IPS DF 19.7 (cell line): ENCODE measurements around the gene ZNF79.

ENCODE experiments used
- DNase-seq: peaks from one replicate; pipeline ENCODE4 v3.0.0-alpha.2; 2013; ENCODE audit warnings: low read depth, low spot score

The ZNF79 gene

DNA sequence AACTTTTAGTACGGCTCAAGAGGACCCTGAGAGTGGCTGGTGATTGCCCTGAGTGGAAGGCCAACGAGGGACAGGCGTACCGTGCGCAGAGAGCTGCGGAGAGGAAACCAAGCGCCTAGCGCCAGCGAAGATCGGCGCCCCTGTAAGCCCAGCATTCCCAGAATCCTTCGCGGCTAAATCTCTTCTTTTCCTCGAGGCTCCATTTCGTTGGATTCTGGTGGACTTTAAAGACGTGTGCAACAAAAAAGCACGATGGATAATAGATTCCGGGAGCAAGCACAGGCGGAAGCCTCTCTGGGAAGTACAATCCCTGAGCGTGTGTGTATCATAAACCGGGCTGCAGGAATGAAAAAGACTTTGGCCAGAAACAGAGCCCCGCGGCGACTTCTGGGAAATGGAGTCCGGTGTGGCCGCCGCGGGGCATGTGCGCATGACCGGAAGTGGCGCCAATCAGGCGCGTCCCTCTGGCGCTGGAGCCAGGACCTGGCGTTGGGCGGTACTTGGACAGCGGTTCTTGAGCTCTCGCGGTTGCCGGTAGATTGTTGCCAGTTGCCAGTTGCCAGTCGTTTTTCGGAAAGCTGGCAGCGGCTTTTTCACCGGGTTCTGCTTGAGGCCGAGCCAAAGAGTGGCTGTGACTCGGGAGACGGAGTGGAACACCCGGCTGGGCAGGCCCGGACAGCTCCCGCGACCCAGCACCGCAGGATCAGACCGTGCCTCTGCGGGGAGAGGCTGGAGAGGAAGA, at the start of gene ZNF79:
ZNF79 (plus strand) TSS at position 449 of the 742 bp plus-strand sequence. CDS start 406 bp downstream, outside the sequence.
- DNase-seq, result peak; percentile 75

DNA sequence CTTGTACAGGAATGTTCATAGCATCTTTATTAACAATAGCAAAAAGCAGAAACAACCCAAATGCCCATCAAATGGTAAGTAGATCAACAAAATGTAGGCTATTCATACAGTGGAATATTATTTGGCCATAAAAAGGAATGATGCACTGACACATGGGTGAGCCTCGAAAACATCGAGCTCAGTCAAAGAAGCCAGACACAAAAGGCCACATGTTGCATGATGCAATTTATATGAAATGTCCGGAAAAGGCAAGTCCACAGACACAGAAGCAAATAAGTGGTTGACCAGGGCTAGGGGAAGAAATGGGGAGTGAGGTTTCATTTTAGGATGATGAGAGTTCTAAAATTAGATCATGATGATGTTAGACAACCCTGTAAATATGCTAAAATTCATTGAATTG, 43.7 kb upstream of the ZNF79 start:
- DNase-seq, result no peak

DNA sequence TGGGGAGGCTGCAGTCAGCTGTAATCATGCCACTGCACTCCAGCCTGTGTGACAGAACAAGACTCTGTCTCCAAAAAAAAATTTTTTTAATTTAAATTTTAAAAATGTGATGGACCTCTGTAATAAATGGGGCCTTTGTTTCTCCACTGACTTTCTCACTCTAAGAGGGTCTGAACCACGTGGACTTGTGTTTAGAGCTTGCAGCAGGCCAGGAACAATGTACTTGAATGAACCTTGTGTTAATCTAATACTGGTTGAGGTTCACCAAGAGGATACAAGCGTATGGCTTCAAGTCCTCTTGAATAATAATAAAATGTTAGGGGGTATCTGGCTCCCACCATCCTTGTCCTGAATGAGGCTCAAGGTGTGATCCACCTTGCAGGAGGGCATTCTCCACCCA, 41.6 kb upstream of the ZNF79 start:
- no peak for DNase-seq

DNA sequence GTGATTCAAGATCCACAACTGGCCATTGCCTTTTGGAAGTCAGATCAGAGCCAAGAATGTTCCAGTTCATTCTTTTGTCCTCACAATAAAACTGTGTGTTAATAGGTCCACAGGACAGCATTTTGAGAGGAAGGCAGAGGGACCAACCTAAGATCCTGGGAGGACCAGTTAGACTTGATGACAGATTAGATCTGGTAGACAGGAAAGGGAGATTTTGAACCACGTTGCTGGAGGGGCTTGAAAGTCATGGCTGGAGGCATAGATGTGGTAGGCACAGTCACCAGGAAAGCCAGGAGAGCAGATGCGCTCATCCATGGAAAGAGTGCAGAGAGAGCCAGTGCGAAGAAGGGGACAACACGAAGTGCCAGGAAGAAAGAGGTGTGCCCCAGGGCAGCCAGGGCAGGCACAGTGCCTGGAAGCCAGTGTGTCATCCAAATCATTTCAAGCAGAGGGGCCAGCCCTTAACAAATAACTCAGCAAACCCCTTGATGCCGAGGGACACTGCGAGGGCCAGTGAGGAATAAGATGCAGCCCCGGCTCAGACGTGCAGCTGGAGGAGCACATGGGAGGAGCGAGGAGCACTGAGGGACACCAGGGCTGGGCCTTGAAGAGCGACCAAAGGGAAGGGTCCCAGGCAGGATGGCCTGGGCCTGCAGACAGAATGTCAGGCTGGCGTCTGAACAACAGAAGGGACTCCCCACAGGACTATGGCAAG, 40.0 kb upstream of the ZNF79 start:
- DNase-seq, result no peak

DNA sequence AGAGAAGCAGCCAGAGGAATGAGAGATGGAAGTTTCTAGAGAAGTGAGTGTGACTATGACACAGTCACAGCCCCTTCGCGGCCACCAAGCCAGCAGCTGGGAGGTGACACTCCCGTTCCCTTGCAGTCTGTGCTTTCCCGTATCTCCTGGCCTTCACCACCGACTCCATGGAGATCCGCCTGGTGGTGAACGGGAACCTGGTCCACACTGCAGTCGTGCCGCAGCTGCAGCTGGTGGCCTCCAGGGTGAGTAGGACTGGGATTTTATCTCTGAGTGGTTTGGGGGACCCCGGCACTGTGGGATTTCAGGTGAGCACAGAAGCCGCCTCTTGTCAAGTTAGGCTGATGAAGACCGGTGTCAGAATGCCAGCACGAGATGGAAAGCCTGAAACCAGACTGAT, 39.3 kb upstream of the ZNF79 start:
- no peak for DNase-seq

DNA sequence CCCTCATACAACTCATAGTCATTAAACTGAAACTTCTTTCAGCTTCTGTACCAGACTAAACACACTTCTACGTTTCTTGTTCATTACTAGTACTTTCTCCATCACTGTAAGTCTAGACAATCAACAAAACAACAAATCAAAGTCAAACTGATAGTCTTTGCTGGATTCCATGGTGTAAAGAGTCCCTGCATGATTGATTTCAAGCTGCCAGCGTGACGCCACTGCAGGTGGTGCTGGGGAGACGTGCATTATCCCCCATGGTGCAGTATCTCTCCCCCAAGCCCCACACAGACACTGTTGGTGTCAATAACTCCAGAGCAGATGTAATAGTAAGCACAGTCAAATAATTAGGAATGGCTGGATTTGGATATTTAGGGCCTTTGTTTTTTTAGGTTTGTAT, 37.9 kb upstream of the ZNF79 start:
- no peak for DNase-seq

DNA sequence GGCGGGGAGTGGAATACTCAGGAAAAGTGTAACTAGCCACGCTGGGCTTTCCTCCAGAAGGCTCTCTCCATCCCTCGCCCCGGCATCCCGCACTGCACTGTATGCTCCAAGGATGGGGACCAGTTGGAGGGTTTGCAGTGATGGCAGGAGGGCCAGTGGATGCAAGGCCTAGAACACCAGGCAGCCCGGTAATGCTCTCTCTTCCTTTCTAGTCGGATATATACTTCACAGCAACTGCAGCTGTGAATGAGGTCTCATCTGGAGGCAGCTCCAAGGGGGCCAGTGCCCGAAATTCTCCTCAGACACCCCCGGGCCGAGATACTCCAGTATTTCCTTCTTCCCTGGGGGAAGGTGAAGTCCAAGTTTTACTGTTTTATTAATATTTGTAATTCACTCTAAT, 37.2 kb upstream of the ZNF79 start:
- DNase-seq, result no peak

DNA sequence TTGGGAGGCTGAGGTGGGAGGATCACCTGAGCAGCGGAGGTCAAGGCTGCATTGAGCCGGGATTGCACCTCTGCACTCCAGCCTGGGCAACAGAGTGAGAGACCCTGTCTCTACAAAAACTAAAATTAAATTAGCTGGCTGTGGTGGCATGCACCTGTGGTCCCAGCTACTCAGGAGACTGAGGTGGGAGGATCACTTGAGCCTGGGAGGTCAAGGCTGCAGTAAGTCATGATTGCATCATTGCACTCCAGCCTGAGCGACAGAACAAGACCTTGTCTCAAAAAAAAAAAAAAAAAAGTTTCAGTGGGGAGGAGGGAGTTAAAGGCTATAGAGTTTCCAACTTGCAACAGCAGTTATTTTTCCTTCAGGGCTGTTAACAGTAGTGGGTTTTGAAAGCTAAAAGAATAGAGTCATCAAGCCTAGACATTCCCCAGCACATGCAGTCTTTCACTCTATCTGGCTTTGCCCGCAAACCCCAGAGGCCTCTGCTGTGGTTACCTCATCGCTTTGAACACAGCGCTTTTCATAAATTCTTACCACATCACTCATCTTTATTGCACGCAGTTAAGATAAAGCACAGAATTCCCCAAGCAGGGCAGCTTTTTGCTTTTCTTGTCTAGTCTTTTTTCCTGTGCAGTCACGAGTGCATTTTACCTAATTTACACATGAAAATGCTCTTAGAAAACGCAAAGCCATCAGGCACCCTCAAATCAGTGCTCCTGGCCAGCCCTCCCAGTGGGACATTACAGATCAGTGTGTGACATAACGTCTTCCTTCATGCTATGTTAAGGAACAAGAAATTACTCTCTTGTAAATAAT, 35.9 kb upstream of the ZNF79 start:
- DNase-seq, result no peak

DNA sequence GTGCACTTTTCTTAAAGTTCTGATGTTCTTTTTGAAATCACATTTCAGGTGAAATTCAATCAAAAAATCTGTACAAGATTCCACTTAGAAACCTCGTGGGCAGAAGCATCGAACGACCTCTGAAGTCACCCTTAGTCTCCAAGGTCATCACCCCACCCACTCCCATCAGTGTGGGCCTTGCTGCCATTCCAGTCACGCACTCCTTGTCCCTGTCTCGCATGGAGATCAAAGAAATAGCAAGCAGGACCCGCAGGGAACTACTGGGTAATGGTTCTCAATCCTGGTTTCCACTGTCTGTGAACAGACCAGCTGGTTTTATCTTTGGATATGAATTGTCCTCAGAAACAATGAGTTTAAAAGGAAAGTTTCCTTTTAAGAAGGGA, 35.3 kb upstream of the ZNF79 start:
- no peak for DNase-seq

DNA sequence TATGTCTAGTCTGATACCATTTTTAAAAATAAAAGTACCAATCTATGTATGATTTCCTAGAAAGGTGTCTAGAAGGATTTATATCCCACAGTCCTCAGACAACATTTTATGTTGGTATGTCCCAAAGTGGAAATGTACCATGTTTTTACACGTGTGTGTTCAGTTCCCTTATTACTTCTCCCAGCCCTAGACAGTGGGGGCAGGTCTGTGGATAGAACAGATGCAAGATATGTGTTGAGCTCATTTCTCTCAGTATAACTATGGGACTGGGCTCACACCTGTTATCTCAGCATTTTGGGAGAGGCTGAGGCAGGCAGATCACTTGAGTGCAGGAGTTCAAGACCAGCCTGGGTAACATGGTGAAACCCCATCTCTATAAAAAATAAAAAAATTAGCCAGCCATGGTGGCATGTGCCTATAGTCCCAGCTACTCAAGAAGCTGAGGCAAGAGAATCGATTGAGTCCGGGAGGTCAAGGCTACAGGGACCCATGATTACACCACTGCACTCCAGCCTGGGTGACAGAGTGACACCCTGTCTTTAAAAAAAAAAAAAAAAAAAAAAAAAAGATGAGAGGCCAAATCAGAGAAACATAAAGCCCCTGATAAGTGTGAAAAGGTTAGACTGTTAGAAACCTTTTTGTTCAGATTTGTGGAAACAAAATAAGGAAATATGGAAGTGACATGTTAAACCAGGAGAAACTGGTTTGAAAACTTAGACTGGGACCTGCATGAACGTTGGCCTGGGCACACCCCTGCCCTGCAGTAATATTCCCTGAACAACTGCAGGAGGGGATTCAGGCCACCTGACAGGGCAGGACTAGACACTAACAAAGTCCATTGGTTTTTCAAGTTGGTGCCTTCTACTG, 34.6 kb upstream of the ZNF79 start:
- no peak for DNase-seq

DNA sequence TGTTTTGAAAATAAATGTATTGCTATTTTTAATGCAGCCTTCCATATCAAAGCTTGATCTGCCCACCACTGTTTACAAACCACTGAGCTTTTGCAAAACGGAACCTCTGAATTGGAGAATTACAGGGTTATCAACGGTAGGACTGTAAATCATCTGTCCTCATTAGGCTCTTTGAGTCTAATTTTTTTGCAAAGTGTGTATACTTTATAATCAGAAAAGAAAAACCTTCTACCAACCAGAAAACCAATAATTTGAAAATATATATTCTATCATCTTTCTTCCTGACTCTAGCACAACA, 34.0 kb upstream of the ZNF79 start:
- no peak for DNase-seq

DNA sequence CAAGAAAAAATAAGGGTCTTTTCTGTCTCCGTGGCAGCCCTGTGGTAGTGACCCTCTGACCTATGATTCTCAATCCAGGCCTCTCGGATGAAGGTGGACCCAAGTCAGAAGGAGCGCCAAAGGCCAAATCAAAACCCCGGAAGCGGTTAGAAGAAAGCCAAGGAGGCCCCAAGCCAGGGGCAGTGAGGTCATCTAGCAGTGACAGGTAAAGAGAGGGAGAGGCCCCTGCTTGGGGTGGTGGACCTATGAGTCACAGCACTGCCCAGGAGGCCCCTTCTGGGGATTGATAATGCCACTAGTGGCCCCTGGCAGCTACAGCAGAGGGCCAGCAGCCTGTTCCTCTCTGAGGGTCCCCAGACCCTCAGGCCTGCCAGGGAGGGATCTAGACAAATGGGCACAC, 33.6 kb upstream of the ZNF79 start:
- no peak for DNase-seq

DNA sequence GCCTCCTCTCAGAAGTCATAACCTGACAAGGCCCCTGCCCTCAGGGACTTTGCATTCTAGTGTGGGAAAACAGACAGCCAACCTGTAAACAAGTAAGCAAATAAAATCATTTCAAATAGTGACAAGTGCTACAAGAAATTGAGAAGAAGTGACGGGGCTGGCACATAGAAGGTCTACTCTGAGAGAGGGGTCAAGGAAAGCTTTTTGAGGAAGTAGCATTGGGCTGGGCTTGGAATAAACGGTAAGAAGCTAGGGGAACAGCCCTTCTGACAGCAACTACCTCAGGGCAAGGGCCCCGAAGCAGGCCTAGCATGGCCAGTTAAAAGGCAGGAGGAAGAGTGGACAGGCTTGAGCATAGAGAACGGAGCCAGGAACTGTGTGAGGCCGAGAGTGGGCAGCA, 32.0 kb upstream of the ZNF79 start:
- DNase-seq, result no peak

DNA sequence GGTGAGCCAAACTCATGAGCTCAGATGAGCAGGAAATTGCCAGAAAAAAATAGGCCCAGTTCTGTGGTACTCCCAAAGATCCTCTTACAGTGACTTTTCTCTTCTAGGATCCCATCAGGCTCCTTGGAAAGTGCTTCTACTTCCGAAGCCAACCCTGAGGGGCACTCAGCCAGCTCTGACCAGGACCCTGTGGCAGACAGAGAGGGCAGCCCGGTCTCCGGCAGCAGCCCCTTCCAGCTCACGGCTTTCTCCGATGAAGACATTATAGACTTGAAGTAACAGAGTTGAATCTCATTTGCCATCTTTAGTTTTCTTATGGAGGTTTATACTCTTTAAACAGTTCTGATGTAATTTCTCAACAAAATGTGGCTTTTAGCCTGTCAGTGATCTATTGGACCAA, 31.2 kb upstream of the ZNF79 start:
- no peak for DNase-seq

DNA sequence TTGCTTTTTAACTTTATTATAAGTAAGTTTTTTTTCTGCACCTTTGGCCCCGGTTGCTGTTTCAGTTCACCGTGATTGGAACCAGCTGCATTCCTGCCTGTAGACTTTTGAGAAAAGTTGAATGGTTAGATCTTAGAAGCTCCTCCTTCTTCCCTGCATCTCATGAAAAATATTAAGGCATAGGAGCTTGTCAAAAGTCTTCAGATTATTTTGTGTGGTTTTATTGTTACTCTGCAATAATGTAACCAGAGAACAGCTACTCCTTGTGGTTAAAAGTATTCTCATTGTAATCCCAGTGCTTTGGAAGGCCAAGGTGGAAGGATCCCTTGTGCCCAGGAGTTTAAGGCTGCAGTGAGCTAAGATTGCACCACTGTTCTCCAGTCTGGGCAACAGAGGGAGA, 30.5 kb upstream of the ZNF79 start:
- DNase-seq, result no peak

DNA sequence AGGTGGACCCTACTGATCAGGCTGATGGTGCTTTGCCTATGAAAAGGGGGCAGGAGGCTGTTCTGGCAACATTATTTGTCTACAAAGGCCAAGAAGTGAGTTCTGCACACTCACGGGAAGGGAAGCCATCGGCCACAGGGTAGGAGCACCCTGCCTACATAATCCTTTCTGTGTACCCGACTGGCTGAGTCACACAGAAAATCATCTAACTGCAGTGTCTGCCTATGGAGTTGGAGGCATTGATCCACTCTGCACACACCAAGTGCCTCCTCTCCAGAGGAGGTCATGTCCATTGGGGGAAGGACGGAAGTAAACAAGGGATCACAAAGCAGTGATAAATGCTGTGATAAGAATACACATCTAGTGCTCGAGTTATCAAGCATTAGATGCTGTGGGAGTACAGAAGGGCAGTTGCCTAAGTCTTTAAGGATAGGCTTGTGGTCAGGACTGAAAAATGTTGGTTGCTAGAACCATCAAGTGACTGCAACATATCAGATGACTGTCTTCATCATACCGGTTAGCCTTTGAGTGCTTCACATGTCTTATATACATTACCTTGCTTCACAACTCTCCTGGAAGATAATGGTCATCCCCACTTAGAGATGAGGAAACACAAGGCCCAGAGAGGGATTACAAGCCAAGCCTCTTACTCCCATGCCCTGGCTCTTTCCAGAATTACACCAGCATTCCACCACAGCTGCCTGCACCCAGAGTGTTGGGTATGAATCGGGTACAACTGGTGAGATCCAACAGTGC, 28.5 kb upstream of the ZNF79 start:
- no peak for DNase-seq

DNA sequence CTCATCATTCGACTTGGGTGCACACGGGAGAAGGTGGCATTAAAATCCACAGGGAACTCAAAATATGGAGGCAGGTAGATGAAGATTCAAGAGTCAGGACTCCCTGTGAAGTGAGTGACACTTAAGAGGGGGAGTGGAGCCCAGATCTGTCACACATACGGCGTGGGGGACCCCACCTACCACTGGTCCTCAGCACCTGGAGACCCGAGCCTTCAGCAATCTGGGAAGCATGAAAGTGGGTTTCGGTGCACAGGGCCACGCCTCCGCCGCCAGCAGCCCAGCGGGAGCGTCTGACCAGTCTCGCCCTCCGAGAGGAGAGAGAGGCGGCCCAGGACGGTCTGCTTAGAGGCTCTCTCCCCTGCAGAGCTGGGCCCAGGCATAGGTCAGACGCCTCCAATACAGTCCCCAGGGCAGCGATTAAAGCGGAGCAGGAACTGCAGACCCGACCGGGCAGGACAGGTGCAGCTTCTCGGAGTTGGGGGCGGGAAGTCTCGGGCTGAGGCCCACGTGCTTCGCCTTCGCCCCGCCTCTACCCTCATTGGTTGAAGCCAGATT, 27.9 kb upstream of the ZNF79 start:
- DNase-seq, result no peak

DNA sequence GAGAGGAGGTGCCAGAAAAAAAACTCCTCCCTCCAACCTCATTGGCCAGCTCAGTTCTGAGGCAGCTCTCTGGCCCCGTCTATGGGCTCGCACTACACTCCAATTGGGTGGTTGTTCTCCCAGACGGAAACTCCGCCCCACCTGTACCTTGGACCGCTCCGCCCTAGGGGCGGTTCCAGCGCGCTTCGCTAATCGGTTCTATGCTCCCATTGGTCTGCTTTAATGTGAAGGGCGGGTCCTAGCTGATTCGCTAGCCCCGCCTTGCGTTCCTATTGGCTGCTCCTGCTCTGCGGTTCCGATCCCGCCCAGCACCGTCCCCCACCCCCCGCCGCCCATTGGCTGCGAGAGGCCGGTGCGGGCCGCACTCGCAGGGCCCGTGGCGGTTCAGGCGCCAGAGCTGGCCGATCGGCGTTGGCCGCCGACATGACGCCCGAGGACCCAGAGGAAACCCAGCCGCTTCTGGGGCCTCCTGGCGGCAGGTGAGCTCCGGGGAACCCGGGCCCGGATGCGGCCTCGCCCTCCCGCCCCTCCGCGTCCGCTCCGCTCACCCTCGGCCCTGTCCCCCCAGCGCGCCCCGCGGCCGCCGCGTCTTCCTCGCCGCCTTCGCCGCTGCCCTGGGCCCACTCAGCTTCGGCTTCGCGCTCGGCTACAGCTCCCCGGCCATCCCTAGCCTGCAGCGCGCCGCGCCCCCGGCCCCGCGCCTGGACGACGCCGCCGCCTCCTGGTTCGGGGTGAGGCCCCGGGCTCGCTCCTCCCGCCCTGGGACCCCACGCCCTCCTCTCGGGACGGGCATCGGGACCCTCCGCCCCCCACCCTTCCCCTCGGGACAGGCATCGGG, 27.2 kb upstream of the ZNF79 start, which contains the start of gene SLC2A8:
SLC2A8 (plus strand) TSS at position 362 of the 838 bp plus-strand sequence; CDS start at position 424, 62 bp downstream.
- DNase-seq, result peak; percentile 98

DNA sequence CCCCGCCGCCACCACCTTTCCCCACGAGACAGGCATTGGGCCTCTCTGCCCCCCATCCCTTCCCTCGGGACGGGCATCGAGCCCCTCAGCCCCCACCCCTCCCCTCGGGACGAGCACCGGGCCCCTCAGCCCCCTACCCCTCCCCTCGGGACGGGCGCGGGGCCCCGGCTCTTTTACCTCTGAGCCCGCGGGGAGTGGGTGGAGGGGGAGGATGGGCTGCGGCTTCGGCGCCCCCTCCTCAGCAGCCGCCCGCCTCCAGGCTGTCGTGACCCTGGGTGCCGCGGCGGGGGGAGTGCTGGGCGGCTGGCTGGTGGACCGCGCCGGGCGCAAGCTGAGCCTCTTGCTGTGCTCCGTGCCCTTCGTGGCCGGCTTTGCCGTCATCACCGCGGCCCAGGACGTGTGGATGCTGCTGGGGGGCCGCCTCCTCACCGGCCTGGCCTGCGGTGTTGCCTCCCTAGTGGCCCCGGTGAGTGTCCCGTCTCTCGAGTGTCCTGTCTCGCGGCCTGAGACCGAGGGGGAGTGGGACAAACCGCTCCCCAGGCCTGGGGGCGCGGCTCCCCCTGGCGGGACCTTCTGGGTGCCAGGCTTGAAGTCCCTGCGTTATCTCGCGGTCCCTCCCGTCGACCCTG, 26.4 kb upstream of the ZNF79 start:
- DNase-seq, result no peak
